ENCODE results near the gene SYT9. TPM values are rescaled to one million over a fixed set of nuclear protein-coding genes. Genes with fewer than 3 reads are reported as not detected.

The SYT9 gene
- total and polyA plus RNA-seq, 10 of the 15 experiments (the other 5 are each of a cell fraction or from before 2014, with no cell fraction given) = 0.03 TPM; not detected in 9

DNA sequence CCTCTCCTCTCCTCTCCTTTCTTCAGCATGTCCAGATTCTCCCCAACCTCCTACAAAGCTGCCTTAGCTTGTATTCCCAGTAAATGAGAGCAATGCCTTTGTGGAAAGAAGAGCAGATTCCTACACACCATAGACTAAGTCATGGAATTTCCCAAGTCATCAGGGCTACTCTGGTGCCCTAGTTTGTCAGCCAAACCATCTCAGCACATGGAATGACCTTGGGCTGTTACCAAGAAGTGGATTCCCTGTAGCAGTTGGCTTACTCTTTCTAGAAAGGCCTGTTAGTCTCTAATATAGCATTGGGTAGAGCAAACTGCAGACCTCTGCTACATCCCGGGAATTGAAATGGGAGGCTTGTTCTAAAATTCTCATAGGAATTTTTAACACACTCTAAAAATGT, 124.7 kb downstream of the SYT9 start:
- TF ChIP-seq, protein P1, sequence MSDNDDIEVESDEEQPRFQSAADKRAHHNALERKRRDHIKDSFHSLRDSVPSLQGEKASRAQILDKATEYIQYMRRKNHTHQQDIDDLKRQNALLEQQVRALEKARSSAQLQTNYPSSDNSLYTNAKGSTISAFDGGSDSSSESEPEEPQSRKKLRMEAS (IDR thresholded peaks at IDR 0.05; ENCODE audit: low read depth, low read length) = no peak
- TF ChIP-seq IKZF2 (IDR thresholded peaks at IDR 0.05) (no peak), SIX5 (IDR thresholded peaks at IDR 0.05; ENCODE audit: low read depth, low read length, severe bottlenecking) (no peak), STAT3 (IDR thresholded peaks at IDR 0.05; ENCODE audit: low read depth, low read length) (no peak), MEF2B (IDR thresholded peaks at IDR 0.05; ENCODE audit: partially characterized antibody, poor library complexity, severe bottlenecking) (no peak), KAT2A (conservative IDR thresholded peaks at IDR 0.05; ENCODE audit: control insufficient read depth, low read depth, low read length) (no peak), KLF5 (IDR thresholded peaks at IDR 0.05; ENCODE audit: partially characterized antibody) (no peak), ZNF274 (IDR thresholded peaks at IDR 0.05; ENCODE audit: insufficient read depth, insufficient read length) (no peak), GABPA (IDR thresholded peaks at IDR 0.05; ENCODE audit: low read depth) (no peak), YY1 (IDR thresholded peaks at IDR 0.05; ENCODE audit: low read depth, low read length) (no peak), ASH2L (IDR thresholded peaks at IDR 0.05; ENCODE audit: borderline replicate concordance, low read depth) (no peak), BRCA1 (IDR thresholded peaks at IDR 0.05; ENCODE audit: low read depth, low read length) (no peak), BMI1 (IDR thresholded peaks at IDR 0.05; ENCODE audit: borderline replicate concordance) (no peak), IRF4 (IDR thresholded peaks at IDR 0.05; ENCODE audit: low read depth, low read length) (no peak)
- TF ChIP-seq, protein P2, sequence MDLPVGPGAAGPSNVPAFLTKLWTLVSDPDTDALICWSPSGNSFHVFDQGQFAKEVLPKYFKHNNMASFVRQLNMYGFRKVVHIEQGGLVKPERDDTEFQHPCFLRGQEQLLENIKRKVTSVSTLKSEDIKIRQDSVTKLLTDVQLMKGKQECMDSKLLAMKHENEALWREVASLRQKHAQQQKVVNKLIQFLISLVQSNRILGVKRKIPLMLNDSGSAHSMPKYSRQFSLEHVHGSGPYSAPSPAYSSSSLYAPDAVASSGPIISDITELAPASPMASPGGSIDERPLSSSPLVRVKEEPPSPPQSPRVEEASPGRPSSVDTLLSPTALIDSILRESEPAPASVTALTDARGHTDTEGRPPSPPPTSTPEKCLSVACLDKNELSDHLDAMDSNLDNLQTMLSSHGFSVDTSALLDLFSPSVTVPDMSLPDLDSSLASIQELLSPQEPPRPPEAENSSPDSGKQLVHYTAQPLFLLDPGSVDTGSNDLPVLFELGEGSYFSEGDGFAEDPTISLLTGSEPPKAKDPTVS (IDR thresholded peaks at IDR 0.05; ENCODE audit: low read depth, low read length) = no peak
- TF ChIP-seq, protein P3, sequence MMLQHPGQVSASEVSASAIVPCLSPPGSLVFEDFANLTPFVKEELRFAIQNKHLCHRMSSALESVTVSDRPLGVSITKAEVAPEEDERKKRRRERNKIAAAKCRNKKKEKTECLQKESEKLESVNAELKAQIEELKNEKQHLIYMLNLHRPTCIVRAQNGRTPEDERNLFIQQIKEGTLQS (IDR thresholded peaks at IDR 0.05; ENCODE audit: borderline replicate concordance, extremely low read depth, low read depth, low read length) = no peak
- no peaks in the 10 kb centered on the region for H3K36me3 ChIP-seq (ENCODE audit: control insufficient read depth in 2 of 2, insufficient read depth in 2 of 2, low read length in 1 of 2)
- ATAC-seq = no peak
- no peak overlapping the region for H2AFZ ChIP-seq (ENCODE audit: control insufficient read depth, low read depth, low read length)
- ChIA-PET RAD21 (ENCODE audit: unreplicated experiment) (no interaction called here), SMC1A (ENCODE audit: uncharacterized antibody, unreplicated experiment) (no interaction called here), CTCF (interaction anchor here (1.3 kb wide), 1 partner anchor 12 kb away, joined by 3 read pairs; no protein-coding TSS in a partner anchor), POLR2A (no interaction called here)
- no peak overlapping the region for H3K4me3 ChIP-seq
- WGBS (ENCODE audit: insufficient coverage, insufficient replicate concordance, low lambda C conversion rate, missing lambda C conversion rate) = 88% methylated on average over 1 of the region's 1 CpG
- H3K27ac ChIP-seq (ENCODE audit: control insufficient read depth, insufficient read depth) = no peak overlapping the region
- H3K9ac ChIP-seq (ENCODE audit: control insufficient read depth, insufficient read depth, low read length) = no peak overlapping the region
- no peak overlapping the region for H3K4me2 ChIP-seq (ENCODE audit: control insufficient read depth, insufficient read depth)
- intact Hi-C loops (cut with micrococcal nuclease; ENCODE audit: unreplicated experiment) (no loop called here), in situ Hi-C loops (cut with MboI) (no loop called here)
- H4K20me1 ChIP-seq (ENCODE audit: control insufficient read depth, insufficient read depth) = no peaks in the 10 kb centered on the region
- no peak for DNase-seq (ENCODE audit: low read depth, low spot score)
- no TSS peak for BruUV-seq (replicated peaks)
- H3K79me2 ChIP-seq (ENCODE audit: control insufficient read depth, insufficient read depth, low read length) = no peaks in the 10 kb centered on the region
- H3K9me3 ChIP-seq (replicated peaks; ENCODE audit: control insufficient read depth, insufficient read depth, low read length) = no peaks in the 10 kb centered on the region
- FAIRE-seq = no peak
- no peaks in the 10 kb centered on the region for H3K4me1 ChIP-seq (ENCODE audit: control insufficient read depth, insufficient read depth, low read length)
- no peaks in the 10 kb centered on the region; a peak in 1 of 4 replicates for H3K27me3 ChIP-seq (replicated peaks in 1 of 2; ENCODE audit: control insufficient read depth in 2 of 2, insufficient read depth in 2 of 2, low read length in 1 of 2)

Data from GM12878 (cell line).